HepG2 (cell line): ENCODE data around the gene IER2. TPM values are rescaled to one million over a fixed set of nuclear protein-coding genes. Genes with fewer than 3 reads are reported as not detected.

Source experiments
- FOXK1 ChIP-seq: sonication (generic); formaldehyde crosslinking; IDR thresholded peaks from 2 replicates; pipeline ENCODE4 v1.4.0; 2020; ENCODE audit warnings: low read depth, missing genetic modification reagents, borderline replicate concordance
- GABPA ChIP-seq, 2 experiments: IDR thresholded peaks; 2 replicates each; pipeline ENCODE4 v1.6.1; 2011 to 2016; ENCODE audit warnings: low read depth in 2 of 2, low read length in 1 of 2, missing biosample characterization in 1 of 2, missing genetic modification characterization in 1 of 2
- KDM3A ChIP-seq: IDR thresholded peaks from 2 replicates; pipeline ENCODE4 v1.6.1; 2018; ENCODE audit warnings: low read depth, missing compliant biosample characterization
- KLF11 ChIP-seq: IDR thresholded peaks from 2 replicates; pipeline ENCODE4 v1.6.1; 2016; ENCODE audit warnings: missing compliant biosample characterization
- KLF16 ChIP-seq, 2 experiments: sonication (generic) in 1 of 2; formaldehyde crosslinking in 1 of 2; IDR thresholded peaks; 2 replicates each; pipeline versions ENCODE4 v1.6.1 to v1.8.0; 2016 to 2023; ENCODE audit warnings: missing genetic modification reagents in 2 of 2, missing compliant biosample characterization in 1 of 2
- MED13 ChIP-seq: sonication (generic); formaldehyde crosslinking; IDR thresholded peaks from 2 replicates; pipeline ENCODE4 v1.5.0; 2020; ENCODE audit warnings: missing genetic modification reagents
- POGZ ChIP-seq: sonication (generic); formaldehyde crosslinking; IDR thresholded peaks from 2 replicates; pipeline ENCODE4 v1.4.0; 2020; ENCODE audit warnings: mild to moderate bottlenecking, missing genetic modification reagents
- ZBTB1 ChIP-seq: sonication (generic); formaldehyde crosslinking; IDR thresholded peaks from 2 replicates; pipeline ENCODE4 v1.4.0; 2020; ENCODE audit warnings: missing genetic modification reagents, borderline replicate concordance
- ZNF558 ChIP-seq: sonication (generic); formaldehyde crosslinking; IDR thresholded peaks from 2 replicates; pipeline ENCODE4 v1.9.0; 2022; ENCODE audit warnings: mild to moderate bottlenecking, missing genetic modification reagents, borderline replicate concordance
- ZNF816 ChIP-seq: sonication (generic); formaldehyde crosslinking; IDR thresholded peaks from 2 replicates; pipeline ENCODE4 v1.8.0; 2022; ENCODE audit warnings: missing genetic modification reagents, mild to moderate bottlenecking, borderline replicate concordance
- ZSCAN21 ChIP-seq: sonication (generic); formaldehyde crosslinking; IDR thresholded peaks from 2 replicates; pipeline ENCODE4 v1.8.0; 2022; ENCODE audit warnings: mild to moderate bottlenecking, missing genetic modification reagents, moderate library complexity, borderline replicate concordance
- polyA plus RNA-seq, 8 experiments: library from polyadenylated mRNA; depleted of rRNA in 3 of 8; stranded (reverse) in 7 of 8; unstranded in 1 of 8; fragments of >200 nt; fragmentation: Illumina TruSeq in 4 of 8; extraction: Trizol in 4 of 8; gene quantifications; 2 replicates each; pipeline versions ENCODE4 v1.2.1 to v1.2.3, GENCODE V29; 2011 to 2016; ENCODE audit warnings: low read depth in 4 of 8, missing spikeins in 1 of 8, mixed read lengths in 1 of 8; ENCODE audit not compliant: insufficient read depth in 1 of 8
- total RNA-seq, 5 experiments: library from RNA; depleted of rRNA; stranded (reverse); fragments of >200 nt; fragmentation: Illumina TruSeq; extraction: Trizol; gene quantifications; 2 replicates each; pipeline ENCODE4 v1.2.3, GENCODE V29; 2016; ENCODE audit warnings: low read depth in 1 of 5
- TF ChIP-seq, protein P1 (sequence below): sonication (generic); formaldehyde crosslinking; IDR thresholded peaks from 2 replicates; pipeline ENCODE4 v1.4.0; 2020; ENCODE audit warnings: missing genetic modification reagents
- TF ChIP-seq, protein P2 (sequence below): sonication (generic); formaldehyde crosslinking; IDR thresholded peaks from 2 replicates; pipeline ENCODE4 v1.8.0; 2022; ENCODE audit warnings: missing genetic modification reagents, mild to moderate bottlenecking, borderline replicate concordance

IER2 gene
- total and polyA plus RNA-seq, 2 of the 13 experiments (the other 11 are each of a cell fraction or from before 2014, with no cell fraction given) = 10.1 to 14.3 TPM

DNA sequence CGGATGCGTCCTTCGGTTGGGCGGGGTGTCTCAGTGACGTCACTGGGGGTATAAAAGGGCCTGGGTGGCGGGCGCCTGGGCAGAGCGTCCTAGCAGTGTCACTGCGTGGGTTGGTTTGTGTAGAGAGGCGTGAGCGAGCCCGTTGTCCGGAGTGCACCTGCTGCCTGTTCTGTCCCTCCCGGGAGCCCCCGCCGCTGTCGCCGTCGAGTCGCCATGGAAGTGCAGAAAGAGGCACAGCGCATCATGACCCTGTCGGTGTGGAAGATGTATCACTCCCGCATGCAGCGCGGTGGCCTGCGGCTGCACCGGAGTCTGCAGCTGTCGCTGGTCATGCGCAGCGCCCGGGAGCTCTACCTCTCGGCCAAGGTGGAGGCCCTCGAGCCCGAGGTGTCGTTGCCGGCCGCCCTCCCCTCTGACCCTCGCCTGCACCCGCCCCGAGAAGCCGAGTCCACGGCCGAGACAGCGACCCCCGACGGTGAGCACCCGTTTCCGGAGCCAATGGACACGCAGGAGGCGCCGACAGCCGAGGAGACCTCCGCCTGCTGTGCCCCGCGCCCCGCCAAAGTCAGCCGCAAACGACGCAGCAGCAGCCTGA, 2.9 kb downstream of the IER2 start (continued):
- TF ChIP-seq, protein P1, sequence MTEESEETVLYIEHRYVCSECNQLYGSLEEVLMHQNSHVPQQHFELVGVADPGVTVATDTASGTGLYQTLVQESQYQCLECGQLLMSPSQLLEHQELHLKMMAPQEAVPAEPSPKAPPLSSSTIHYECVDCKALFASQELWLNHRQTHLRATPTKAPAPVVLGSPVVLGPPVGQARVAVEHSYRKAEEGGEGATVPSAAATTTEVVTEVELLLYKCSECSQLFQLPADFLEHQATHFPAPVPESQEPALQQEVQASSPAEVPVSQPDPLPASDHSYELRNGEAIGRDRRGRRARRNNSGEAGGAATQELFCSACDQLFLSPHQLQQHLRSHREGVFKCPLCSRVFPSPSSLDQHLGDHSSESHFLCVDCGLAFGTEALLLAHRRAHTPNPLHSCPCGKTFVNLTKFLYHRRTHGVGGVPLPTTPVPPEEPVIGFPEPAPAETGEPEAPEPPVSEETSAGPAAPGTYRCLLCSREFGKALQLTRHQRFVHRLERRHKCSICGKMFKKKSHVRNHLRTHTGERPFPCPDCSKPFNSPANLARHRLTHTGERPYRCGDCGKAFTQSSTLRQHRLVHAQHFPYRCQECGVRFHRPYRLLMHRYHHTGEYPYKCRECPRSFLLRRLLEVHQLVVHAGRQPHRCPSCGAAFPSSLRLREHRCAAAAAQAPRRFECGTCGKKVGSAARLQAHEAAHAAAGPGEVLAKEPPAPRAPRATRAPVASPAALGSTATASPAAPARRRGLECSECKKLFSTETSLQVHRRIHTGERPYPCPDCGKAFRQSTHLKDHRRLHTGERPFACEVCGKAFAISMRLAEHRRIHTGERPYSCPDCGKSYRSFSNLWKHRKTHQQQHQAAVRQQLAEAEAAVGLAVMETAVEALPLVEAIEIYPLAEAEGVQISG (CRISPR knock-in tag) = peak; percentile 92
- TF ChIP-seq GABPA (IDR thresholded peaks at IDR 0.05; ENCODE audit: low read depth, low read length) = 0 out of 2 replicates have a peak, but pooled peaks have one; percentile 1
- peak; percentile 75 for TF ChIP-seq GABPA (CRISPR knock-in tag; IDR thresholded peaks at IDR 0.05; ENCODE audit: low read depth)
- TF ChIP-seq ZNF816 (CRISPR knock-in tag) = peak; percentile 53; the same call in 1 of the 2 replicates
- TF ChIP-seq KDM3A = 0 out of 2 replicates have a peak, but pooled peaks have one; percentile 19
- TF ChIP-seq ZBTB1 (CRISPR knock-in tag) = no peak
- peak; percentile 80; the same call in 1 of the 2 replicates for TF ChIP-seq ZSCAN21 (CRISPR knock-in tag)
- TF ChIP-seq ZNF558 (CRISPR knock-in tag) = 0 out of 2 replicates have a peak, but pooled peaks have one; percentile 19
- peak; percentile 32; the same call in 1 of the 2 replicates for TF ChIP-seq POGZ (CRISPR knock-in tag)
- peak; percentile 45; the same call in 1 of the 2 replicates for TF ChIP-seq FOXK1 (CRISPR knock-in tag)
- TF ChIP-seq KLF11 (CRISPR knock-in tag) = peak; percentile 89; the same call in 1 of the 2 replicates
- TF ChIP-seq, protein P2, sequence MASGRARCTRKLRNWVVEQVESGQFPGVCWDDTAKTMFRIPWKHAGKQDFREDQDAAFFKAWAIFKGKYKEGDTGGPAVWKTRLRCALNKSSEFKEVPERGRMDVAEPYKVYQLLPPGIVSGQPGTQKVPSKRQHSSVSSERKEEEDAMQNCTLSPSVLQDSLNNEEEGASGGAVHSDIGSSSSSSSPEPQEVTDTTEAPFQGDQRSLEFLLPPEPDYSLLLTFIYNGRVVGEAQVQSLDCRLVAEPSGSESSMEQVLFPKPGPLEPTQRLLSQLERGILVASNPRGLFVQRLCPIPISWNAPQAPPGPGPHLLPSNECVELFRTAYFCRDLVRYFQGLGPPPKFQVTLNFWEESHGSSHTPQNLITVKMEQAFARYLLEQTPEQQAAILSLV (CRISPR knock-in tag) = 0 out of 2 replicates have a peak, but pooled peaks have one; percentile 78
- TF ChIP-seq KLF16 (CRISPR knock-in tag; IDR thresholded peaks at IDR 0.05) = peak in 1 of 2 experiments; percentile 88; a peak in 2 of 4 replicates
- TF ChIP-seq MED13 (CRISPR knock-in tag) = peak; percentile 83
